Ramos (cell line): ENCODE data around the gene ZNF831.

ENCODE experiments used
- in situ Hi-C: fragments of 300-500 bp; cut with MboI; formaldehyde crosslinking; loops from one replicate; pipeline ENCODE4 v1.14.3; 2022; ENCODE audit warnings: low sequenced_read_pairs; ENCODE audit not compliant: unreplicated experiment

ZNF831 gene

DNA sequence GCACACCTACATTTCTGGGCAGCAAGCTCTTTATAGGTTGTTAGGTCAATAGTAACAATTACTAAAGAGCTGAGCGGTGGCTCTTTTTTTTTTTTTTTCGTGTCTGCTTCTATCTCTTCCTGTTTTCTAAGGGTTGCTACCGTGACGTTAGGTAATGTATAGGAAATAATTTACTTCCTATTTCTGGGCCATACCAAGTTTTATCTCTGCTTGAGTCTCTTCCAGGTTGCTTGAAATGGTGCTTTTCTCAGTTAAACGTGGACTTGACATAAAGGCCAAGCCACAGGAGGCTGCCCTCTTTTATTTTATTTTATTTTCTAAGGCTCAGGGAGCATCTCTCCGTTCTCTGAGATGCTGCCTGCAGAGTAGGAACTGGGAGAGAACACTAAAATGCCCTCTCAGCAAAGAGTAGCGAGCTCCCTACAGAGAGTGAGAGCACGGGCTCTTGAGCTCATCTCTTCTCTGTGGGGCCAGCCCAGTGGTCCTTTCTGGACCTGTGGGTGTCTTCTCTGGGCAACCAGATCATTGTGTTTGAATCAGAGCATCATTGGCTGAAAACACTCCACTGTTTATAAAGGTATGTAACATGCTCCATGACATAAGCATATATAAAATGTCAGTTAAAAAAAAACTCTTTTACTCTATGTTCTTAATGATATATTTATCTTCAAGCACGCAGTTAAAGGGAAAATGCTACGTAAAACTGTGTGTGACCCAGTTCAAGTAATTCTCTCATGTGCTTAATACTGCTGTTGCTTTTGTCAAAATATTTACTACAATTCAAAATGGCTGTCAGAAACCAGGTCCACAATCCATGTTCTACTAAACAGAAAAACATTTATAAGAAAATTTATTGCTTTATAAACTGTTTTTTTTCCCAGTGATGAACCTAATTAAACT is at the start of gene ZNF831:
Gene ZNF831 (plus strand): TSS at position 191 of the 900 bp plus-strand sequence. CDS start 27,199 bp downstream, outside the sequence.
- in situ Hi-C loops = no loop called here

DNA sequence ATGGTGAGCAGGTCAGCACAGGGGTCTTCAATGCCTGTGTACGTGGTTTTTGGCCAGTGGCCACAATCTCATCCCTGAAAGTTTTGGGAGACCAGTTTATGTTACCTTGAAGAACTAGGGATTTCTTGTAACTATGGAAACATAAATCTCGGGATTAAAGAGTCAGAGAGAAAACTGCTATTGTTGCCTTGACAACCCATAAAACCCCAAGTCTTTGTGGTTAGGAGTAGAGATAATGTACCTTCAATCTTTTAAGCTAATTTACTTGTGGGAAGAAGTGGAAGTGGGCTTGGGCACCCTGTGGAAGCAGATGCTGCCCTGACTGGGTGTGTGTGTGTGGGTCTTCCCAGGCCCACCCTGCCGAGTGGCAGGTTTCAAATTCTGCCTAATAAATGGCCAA is 46.1 kb upstream of the ZNF831 start:
- in situ Hi-C loops = no loop called here

- in situ Hi-C loops = no loop called here
Observed at GRCh38 chr20:59118855-59119254, 44.8 kb upstream of the ZNF831 start.

- in situ Hi-C loops = no loop called here
Observed at GRCh38 chr20:59120491-59120890, 43.1 kb upstream of the ZNF831 start.

DNA sequence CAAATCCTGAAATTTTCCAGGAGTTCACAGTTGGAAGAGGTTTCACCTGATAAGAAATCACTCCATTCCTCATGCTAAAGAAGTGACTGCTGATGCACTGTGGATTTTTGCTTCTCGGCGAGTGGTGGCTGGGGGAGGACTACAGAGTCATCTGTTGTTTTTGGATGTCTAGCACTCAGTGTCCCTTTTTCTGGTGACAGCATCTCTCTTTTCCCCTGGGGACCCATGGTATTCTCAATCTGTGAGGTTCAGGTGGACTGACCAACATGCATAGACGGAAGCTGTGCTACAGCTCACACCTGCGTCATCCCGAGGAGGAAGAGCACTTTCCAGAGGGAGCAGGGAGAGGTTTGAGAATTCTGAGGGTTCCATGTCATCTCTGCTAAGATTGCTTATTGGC is 42.7 kb upstream of the ZNF831 start:
- in situ Hi-C loops = no loop called here

DNA sequence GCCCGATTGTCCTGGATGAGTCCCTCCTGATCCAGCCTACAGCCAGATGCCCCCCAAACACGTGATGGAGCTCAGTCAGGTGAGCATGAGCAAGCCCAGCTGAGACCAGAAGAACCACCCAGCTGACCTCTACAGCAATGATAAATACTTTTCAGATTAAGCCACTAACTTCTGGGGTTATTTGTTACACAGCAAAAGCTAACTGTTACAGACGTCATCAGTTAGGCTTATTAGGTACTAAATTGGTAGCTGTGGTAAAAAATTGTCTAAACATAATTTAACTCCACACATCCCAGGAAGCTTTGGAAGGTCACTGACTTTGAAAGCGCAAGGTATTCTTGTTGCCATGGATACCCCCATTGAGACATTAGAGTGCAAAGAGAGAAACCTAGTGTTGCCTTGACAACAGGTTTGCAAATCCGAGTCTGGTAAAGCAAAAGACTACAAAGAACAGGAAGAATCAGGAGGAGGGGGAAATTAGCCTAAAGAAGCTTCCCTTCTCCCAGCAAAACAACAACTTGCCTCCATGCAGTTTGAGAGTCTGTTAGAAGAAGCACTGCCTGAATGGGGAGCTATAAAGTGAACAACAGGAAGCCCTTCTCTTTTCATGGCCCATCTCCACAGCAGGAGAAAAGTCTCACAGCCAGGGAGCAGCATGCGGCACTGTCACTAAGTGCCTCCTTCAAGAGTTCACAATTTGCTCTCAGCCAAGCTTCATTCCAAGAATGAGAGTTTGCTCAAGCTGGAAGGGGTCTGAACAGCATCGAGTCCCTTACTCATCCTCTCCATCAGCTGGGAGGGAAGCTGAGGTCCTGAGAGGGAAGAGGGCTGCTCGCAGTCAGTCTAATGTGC is 41.7 kb upstream of the ZNF831 start:
- in situ Hi-C loops = no loop called here

DNA sequence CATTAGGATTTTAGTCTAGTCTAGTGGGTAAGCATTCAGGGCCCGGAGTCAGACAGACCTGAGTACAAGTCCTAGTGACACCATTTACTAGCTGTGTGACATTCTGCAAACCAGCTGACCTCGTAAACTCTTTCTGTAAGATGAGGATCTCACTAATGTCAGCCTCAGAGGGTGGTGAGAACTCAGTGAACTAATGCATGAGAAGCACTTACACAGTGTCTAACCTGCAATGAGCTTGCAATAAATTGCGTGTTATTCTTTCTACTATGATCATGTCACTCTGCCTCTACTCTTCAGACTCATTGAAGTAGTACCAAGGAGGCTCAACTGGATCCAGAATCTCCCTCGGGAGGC is 41.1 kb upstream of the ZNF831 start:
- in situ Hi-C loops = no loop called here

- in situ Hi-C loops = no loop called here
Observed at GRCh38 chr20:59123011-59123677, 40.5 kb upstream of the ZNF831 start.

DNA sequence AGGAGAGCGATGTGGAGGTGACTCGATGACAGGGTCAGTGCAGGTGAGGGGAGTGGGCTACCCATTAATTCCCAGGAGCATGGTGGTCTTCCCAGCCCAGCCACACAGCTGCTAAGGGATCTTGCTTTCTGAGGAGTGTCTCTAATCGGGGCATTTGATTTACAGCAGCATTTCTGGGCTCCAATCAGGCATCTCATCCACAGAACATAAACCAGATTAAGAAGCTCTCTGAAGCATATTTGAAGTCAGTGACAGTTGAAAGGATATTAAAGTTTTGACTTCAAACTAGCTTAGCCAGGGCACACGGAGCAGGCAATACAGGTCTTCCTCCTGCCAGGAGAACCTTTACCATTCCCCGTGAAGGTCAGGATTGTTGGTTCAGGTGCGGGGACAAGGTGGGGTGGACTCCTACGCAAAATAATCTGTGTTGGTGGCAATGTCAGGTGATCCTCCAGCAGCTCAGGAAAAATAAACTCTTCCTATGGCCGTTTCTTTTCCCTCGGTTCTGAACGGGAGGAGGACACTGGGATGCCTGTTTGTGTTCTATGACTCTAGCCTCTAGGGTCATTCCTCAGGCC is 39.9 kb upstream of the ZNF831 start:
- in situ Hi-C loops = no loop called here

GRCh38 chr20:59124296-59125029 is 39.2 kb upstream of the ZNF831 start:
- in situ Hi-C loops = no loop called here

GRCh38 chr20:59125332-59125731 is 38.3 kb upstream of the ZNF831 start:
- in situ Hi-C loops = no loop called here

DNA sequence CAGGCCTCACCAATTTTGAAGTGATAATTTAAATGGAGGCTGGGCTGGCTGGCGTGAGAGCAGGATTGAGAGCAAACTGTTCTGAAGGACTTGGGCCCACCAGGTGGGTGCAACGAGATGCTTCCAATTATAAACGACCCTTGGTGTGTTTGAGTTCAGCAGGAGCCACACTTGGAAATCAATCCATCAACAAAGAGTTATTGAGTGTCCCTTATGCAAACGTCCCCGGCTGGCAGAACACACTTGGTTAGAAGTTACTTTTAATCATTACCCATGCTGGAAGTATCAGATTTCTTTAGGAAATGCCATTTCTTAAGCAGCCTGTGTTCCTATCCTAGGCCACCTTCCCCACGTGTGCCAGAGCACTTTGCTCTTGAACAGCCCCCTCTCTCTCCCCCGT is 37.8 kb upstream of the ZNF831 start:
- in situ Hi-C loops = no loop called here

DNA sequence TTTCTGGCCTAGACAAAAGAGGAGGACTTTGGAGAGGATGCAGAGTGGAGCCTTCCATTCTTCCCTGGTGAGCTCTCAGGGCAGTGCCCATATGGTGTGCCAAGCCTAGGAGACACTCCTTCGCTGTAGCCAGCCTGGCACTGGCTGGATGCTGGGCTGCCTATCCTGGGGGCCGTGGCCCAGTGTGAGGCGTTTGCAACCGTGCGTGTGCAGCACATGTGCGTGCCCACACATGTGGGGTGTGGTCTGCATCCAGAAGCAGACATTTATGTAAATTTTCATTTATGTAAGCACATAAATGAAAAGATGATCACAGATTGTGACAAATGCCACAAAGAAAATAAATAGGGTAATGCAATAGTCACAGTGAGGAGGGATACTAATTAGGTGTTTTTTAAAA is 35.8 kb upstream of the ZNF831 start:
- in situ Hi-C loops = no loop called here

DNA sequence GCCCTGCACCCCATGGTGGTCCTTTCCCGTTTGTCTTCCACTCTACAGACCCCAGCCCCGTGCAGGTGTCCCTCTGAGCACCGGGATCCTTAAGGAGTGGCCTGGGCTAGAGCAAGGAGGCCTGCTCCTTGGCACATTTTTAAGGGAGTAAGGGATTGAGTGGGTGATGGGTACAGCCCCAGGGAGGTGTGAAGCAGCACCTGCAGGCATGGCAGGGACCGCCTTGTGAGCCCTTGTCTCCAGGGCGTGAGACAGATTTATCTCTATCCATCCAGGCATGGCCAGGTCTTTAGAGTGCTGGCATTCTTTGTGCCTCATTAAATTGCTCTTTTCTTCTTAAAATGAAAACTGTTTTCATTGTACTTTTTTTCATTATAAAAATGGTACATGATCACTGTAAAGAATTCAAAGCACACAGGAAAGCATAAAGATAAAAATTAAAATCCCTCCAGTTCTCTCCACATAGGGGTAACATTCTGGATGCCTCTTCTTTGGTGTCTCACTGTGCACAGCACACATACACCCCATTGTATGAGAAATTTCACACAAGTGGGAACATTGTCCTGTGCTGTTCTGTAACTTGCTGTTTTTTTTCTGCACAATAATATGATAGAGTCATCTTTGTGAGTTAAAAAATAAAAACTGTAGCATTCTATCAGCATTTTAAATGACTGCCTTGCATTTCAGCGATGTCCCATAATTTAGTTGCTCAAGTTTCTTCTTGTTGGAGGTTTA is 31.9 kb upstream of the ZNF831 start:
- in situ Hi-C loops = no loop called here

DNA sequence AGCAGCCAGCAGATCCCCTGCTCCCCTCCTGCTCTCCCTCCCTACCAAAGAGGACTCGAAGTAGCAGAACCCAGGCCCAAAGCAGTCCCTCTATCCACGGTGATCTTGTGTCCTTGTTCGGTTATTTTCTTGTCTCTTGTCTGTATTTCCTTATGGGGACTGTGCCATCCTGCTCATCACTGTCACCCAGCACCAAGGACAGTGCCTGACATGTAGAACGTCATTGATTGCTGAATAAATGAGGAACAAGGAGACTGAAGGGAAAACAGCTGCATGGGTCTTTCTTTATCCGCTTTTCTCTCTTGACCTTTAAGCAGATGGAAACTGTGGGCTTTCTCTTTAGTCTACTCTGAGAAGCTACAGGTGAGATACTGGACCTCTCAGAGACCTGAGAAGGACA is 29.4 kb upstream of the ZNF831 start:
- in situ Hi-C loops = no loop called here

GRCh38 chr20:59135093-59135492 is 28.5 kb upstream of the ZNF831 start:
- in situ Hi-C loops = no loop called here

GRCh38 chr20:59136027-59136426 is 27.6 kb upstream of the ZNF831 start:
- in situ Hi-C loops = no loop called here

DNA sequence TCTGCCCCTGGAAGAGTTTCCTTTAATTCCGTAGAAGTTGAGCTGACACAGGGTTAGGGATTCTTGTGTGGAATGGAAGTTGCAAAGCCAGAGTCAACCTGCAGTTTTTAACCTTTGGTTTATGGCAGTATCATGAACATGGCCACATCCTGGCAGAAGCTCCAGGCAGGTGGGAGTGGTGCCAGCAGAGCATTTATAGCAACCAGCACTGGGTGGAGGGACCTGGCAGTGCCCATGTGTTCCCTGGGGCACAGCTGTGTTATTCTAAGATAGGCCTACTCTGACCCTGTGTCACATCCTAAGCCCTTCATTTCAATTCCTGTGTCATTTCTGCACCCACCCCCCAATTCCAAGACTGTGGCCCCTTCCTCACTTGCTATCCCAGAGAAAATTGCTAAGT is 26.1 kb upstream of the ZNF831 start:
- in situ Hi-C loops = no loop called here

DNA sequence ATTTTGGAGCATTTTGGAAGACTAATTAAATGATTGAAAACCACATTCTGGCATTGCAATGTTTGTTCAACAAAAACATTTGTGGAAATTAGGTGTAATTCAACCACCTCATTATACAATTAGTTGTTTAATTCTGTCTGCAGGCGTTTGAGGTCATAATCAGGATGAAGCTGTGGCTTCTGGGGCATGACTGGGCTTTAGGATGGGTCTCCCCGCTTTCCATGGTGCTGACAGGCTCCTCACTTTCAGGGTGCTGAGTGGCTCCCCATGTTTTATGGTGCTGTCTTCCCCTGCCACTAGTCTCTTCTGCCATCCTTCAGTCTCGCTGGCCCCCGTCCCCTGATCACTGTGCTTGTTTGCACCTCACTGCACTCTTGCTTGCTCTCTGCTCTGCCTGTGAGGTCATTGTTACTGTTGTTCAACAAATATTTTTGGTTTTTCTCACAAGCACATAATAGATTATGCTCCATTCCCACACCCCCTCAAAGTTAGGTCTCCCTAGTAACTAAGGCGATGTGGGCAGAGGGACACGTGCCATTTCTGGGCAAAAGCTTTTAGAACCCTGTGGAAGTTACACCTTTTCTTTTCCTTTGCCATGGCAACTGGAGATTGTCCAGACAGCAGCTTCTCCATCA is 25.4 kb upstream of the ZNF831 start:
- in situ Hi-C loops = no loop called here
